GM23338 (cell line): ENCODE results near the gene NMNAT1. TPM values are rescaled to one million over a fixed set of nuclear protein-coding genes. Genes with fewer than 3 reads are reported as not detected.

Experiments used
- ATAC-seq: fragments of 200-7000 bp; cut with Tn5 transposase; 3 replicates; pipeline ENCODE4 v1.9.1; 2020
- DNase-seq: peaks from one replicate; pipeline ENCODE4 v3.0.0-alpha.2; 2015; ENCODE audit warnings: low spot score
- H2AFZ ChIP-seq: fragments of 200-600 bp; sonication (generic); 2 replicates; pipeline ENCODE4 v1.8.0; 2016; ENCODE audit warnings: antibody characterized with exemption, mild to moderate bottlenecking, moderate library complexity
- H3F3A ChIP-seq: fragments of 200-600 bp; sonication (generic); replicated peaks from 2 replicates; pipeline ENCODE4 v1.8.0; 2017; ENCODE audit warnings: antibody characterized with exemption, mixed run types, low read depth
- H3K27ac ChIP-seq: fragments of 200-600 bp; sonication (generic); 2 replicates; pipeline ENCODE4 v1.6.1; 2016; ENCODE audit warnings: low read depth
- H3K27me3 ChIP-seq: fragments of 200-600 bp; sonication (generic); 2 replicates; pipeline ENCODE4 v1.8.0; 2016; ENCODE audit warnings: mild to moderate bottlenecking, mixed run types, moderate library complexity; ENCODE audit not compliant: insufficient read depth
- H3K36me3 ChIP-seq: fragments of 200-600 bp; sonication (generic); 2 replicates; pipeline ENCODE4 v1.8.0; 2016; ENCODE audit warnings: mild to moderate bottlenecking; ENCODE audit not compliant: insufficient read depth
- H3K4me1 ChIP-seq: fragments of 200-600 bp; sonication (generic); 2 replicates; pipeline ENCODE4 v1.8.0; 2016; ENCODE audit warnings: mild to moderate bottlenecking, moderate library complexity; ENCODE audit not compliant: insufficient read depth
- H3K4me2 ChIP-seq: fragments of 200-600 bp; sonication (generic); 2 replicates; pipeline ENCODE4 v1.7.1; 2017; ENCODE audit warnings: mixed run types
- H3K4me3 ChIP-seq: fragments of 200-600 bp; sonication (generic); 2 replicates; pipeline ENCODE4 v1.6.1; 2016; ENCODE audit warnings: mixed run types
- H3K79me2 ChIP-seq: fragments of 200-600 bp; sonication (generic); replicated peaks from 2 replicates; pipeline ENCODE4 v1.8.0; 2017; ENCODE audit warnings: mild to moderate bottlenecking; ENCODE audit not compliant: insufficient read depth
- H3K9me2 ChIP-seq: fragments of 200-600 bp; sonication (generic); 2 replicates; pipeline ENCODE4 v1.8.0; 2017; ENCODE audit not compliant: insufficient read depth
- H4K20me1 ChIP-seq: fragments of 200-600 bp; sonication (generic); replicated peaks from 2 replicates; pipeline ENCODE4 v1.8.0; 2017; ENCODE audit warnings: mild to moderate bottlenecking; ENCODE audit not compliant: insufficient read depth
- H3K27ac Mint-ChIP-seq: 2 replicates; pipeline ENCODE4 v1.8.0; 2020; ENCODE audit warnings: inconsistent platforms, mild to moderate bottlenecking, moderate library complexity, mixed read lengths
- H3K27me3 Mint-ChIP-seq: 3 replicates; pipeline ENCODE4 v1.8.0; 2022; ENCODE audit warnings: low read depth, mild to moderate bottlenecking, moderate library complexity, mixed read lengths, inconsistent platforms; ENCODE audit not compliant: insufficient read depth, poor library complexity
- H3K36me3 Mint-ChIP-seq: 3 replicates; pipeline ENCODE4 v1.8.0; 2021; ENCODE audit warnings: low read depth, mild to moderate bottlenecking, inconsistent platforms, moderate library complexity, mixed read lengths
- H3K4me1 Mint-ChIP-seq: 3 replicates; pipeline ENCODE4 v1.8.0; 2020; ENCODE audit warnings: mild to moderate bottlenecking, inconsistent platforms, mixed read lengths
- H3K4me3 Mint-ChIP-seq: 3 replicates; pipeline ENCODE4 v1.8.0; 2021; ENCODE audit warnings: moderate library complexity, mild to moderate bottlenecking, inconsistent platforms, mixed read lengths
- H3K9me3 Mint-ChIP-seq: 3 replicates; pipeline ENCODE4 v1.8.0; 2020; ENCODE audit warnings: moderate library complexity, mild to moderate bottlenecking, inconsistent platforms, mixed read lengths
- CREB1 ChIP-seq: fragments of 250-450 bp; sonication (Bioruptor Pico); IDR thresholded peaks from 2 replicates; pipeline ENCODE4 v1.5.0; 2020; ENCODE audit warnings: low read depth, mild to moderate bottlenecking, moderate library complexity
- CTCF ChIP-seq, 2 experiments: fragments of 200-600 bp in 1 of 2; sonication (generic) in 1 of 2; conservative IDR thresholded peaks; 2 replicates each; pipeline versions ENCODE4 v1.5.1 to v1.6.1; 2016 to 2017; ENCODE audit warnings: antibody characterized with exemption in 2 of 2, low read depth in 2 of 2, mild to moderate bottlenecking in 2 of 2, moderate library complexity in 1 of 2
- EZH2 ChIP-seq: fragments of 200-600 bp; sonication (generic); IDR thresholded peaks from one replicate; pipeline ENCODE4 v1.8.0; 2017; ENCODE audit warnings: antibody characterized with exemption, mild to moderate bottlenecking, low read depth; ENCODE audit not compliant: unreplicated experiment
- EZH2phosphoT487 ChIP-seq: fragments of 200-600 bp; sonication (generic); IDR thresholded peaks from one replicate; pipeline ENCODE4 v1.8.1; 2018; ENCODE audit warnings: antibody characterized with exemption; ENCODE audit not compliant: unreplicated experiment
- POLR2AphosphoS5 ChIP-seq: IDR thresholded peaks from 2 replicates; pipeline ENCODE4 v1.6.1; 2016; ENCODE audit warnings: antibody characterized with exemption, low read depth
- REST ChIP-seq: IDR thresholded peaks from one replicate; pipeline ENCODE4 v1.6.1; 2018; ENCODE audit warnings: antibody characterized with exemption; ENCODE audit not compliant: unreplicated experiment
- STAT1 ChIP-seq: IDR thresholded peaks from one replicate; pipeline ENCODE4 v1.6.1; 2016; ENCODE audit warnings: antibody characterized with exemption; ENCODE audit not compliant: unreplicated experiment
- ZNF114 ChIP-seq: fragments of 250-450 bp; sonication (Bioruptor Pico); IDR thresholded peaks from 2 replicates; pipeline ENCODE4 v1.5.0; 2020; ENCODE audit warnings: mild to moderate bottlenecking, moderate library complexity
- ZNF331 ChIP-seq: fragments of 250-450 bp; sonication (Bioruptor Pico); IDR thresholded peaks from 2 replicates; pipeline ENCODE4 v1.5.0; 2020; ENCODE audit warnings: low read depth, mild to moderate bottlenecking, moderate library complexity
- ZNF462 ChIP-seq: fragments of 250-450 bp; sonication (Bioruptor Pico); IDR thresholded peaks from 2 replicates; pipeline ENCODE4 v1.5.0; 2020; ENCODE audit warnings: mild to moderate bottlenecking, moderate library complexity
- polyA plus RNA-seq: library from polyadenylated mRNA; unstranded; fragments of >200 nt; fragmentation: Nextera tagmentation; extraction: Ambion mirVana; gene quantifications from 2 replicates; pipeline ENCODE4 v1.2.1, GENCODE V29; 2016
- total RNA-seq: library from RNA; depleted of rRNA; stranded (reverse); fragments of >200 nt; shearing (Covaris generic); gene quantifications from 2 replicates; pipeline ENCODE4 v1.2.3, GENCODE V29; 2014

Gene NMNAT1
- total and polyA plus RNA-seq, 2 experiments from 2014 or later, result 2.5 to 3.9 TPM

- TF ChIP-seq REST (no peak), ZNF331 (CRISPR knock-in tag) (no peak), CTCF (conservative IDR thresholded peaks at IDR 0.05; ENCODE audit: low read depth in 2 of 2) (no peak), STAT1 (no peak), ZNF114 (CRISPR knock-in tag) (no peak), POLR2AphosphoS5 (no peak)
These were observed 70.7 kb downstream of the NMNAT1 start (continued) for GRCh38 chr1:10014016-10014415.

- Histone ChIP-seq H3K9me2 (no peaks in the 10 kb centered on the region; the same call in 1 of the 2 replicates), H3K27me3 (no peaks in the 10 kb centered on the region), H3K79me2 (no peaks in the 10 kb centered on the region), H3K36me3 (no peaks in the 10 kb centered on the region), H4K20me1 (no peaks in the 10 kb centered on the region), H3F3A (no peaks in the 10 kb centered on the region), H3K4me1 (no peaks in the 10 kb centered on the region), H2AFZ (no peak overlapping the region), H3K4me3 (no peak overlapping the region), H3K27ac (no peak overlapping the region), H3K4me2 (no peak overlapping the region)
- Mint-ChIP-seq H3K4me3 (no peak overlapping the region), H3K9me3 (no peaks in the 10 kb centered on the region), H3K27me3 (peaks cover 9% of the 10 kb centered on the region), H3K36me3 (no peaks in the 10 kb centered on the region), H3K27ac (no peak overlapping the region), H3K4me1 (no peaks in the 10 kb centered on the region)
- ATAC-seq (no peak), DNase-seq (no peak)
- no peak for TF ChIP-seq EZH2
- TF ChIP-seq CREB1, result no peak
- TF ChIP-seq ZNF462 (CRISPR knock-in tag), result no peak
- TF ChIP-seq EZH2phosphoT487, result no peak
These were observed 76.3 kb downstream of the NMNAT1 start for GRCh38 chr1:10019561-10019960.
